ENCODE results near the gene EXTL1. TPM values are rescaled to one million over a fixed set of nuclear protein-coding genes. Genes with fewer than 3 reads are reported as not detected.

Gene EXTL1
- total RNA-seq, 2 donors from 2014 or later: 3.3 to 3.7 TPM

DNA sequence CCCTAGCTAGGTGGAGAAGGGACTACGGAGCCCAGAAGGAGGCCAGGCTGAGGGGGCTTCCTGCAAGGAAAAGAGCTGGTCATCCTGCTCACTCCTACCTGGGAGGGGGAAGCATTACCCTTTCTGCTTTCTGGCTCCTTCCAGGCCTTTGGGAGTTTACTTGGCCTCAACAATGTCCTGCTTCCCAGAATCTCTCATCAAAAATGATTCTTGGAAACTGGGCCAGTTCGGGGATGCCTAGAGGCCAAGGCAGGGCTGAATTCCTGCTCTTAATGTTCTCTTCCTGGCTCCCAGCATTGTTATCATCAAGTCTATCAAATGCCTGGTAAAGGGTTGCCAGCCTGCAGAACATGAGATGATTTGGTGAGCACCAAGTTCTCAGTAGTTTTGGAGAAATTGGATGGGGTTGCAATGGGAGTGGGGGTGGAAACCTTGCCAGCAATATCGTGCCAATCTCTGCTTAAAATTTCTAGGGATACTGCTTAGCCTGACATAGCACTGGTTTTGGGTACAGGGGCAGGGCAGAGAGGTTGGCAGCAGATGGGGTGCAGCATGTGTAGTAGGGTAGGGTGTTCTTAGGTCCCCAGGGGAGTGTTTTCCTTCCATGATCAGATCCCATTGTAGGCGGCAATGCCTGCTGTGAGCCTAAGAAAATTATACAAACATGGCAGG, 16.0 kb upstream of the EXTL1 start:
- no peaks in the 10 kb centered on the region for H3K4me1 Mint-ChIP-seq
- no peaks in the 10 kb centered on the region for H3K36me3 Mint-ChIP-seq (ENCODE audit: low read depth)
- Histone ChIP-seq H3K9ac (ENCODE audit: extremely low read depth, low read length, poor library complexity, severe bottlenecking) (no peak overlapping the region), H3K4me1 (ENCODE audit: control insufficient read depth, insufficient read depth, low read length) (no peaks in the 10 kb centered on the region), H3K36me3 (ENCODE audit: control insufficient read depth, insufficient read depth, low read length) (no peaks in the 10 kb centered on the region), H3K9me3 (ENCODE audit: control insufficient read depth, low read length) (no peaks in the 10 kb centered on the region), H3K27ac (ENCODE audit: low read depth, low read length) (no peak overlapping the region), H3K4me3 (ENCODE audit: low read length) (no peak overlapping the region), H3K27me3 (ENCODE audit: control insufficient read depth, insufficient read depth, low read length, poor library complexity, severe bottlenecking) (no peaks in the 10 kb centered on the region)
- TF ChIP-seq, protein P1, sequence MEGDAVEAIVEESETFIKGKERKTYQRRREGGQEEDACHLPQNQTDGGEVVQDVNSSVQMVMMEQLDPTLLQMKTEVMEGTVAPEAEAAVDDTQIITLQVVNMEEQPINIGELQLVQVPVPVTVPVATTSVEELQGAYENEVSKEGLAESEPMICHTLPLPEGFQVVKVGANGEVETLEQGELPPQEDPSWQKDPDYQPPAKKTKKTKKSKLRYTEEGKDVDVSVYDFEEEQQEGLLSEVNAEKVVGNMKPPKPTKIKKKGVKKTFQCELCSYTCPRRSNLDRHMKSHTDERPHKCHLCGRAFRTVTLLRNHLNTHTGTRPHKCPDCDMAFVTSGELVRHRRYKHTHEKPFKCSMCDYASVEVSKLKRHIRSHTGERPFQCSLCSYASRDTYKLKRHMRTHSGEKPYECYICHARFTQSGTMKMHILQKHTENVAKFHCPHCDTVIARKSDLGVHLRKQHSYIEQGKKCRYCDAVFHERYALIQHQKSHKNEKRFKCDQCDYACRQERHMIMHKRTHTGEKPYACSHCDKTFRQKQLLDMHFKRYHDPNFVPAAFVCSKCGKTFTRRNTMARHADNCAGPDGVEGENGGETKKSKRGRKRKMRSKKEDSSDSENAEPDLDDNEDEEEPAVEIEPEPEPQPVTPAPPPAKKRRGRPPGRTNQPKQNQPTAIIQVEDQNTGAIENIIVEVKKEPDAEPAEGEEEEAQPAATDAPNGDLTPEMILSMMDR (conservative IDR thresholded peaks at IDR 0.05): no peak
- 90 to 94% methylated on average over 3 to 4 of the region's 4 CpGs for WGBS, 2 experiments (ENCODE audit: insufficient coverage in 1 of 2, insufficient read length in 1 of 2)
- peaks cover 5% of the 10 kb centered on the region for H3K27me3 Mint-ChIP-seq (ENCODE audit: insufficient read depth)
- no peaks in the 10 kb centered on the region for H3K9me3 Mint-ChIP-seq
- H3K4me3 Mint-ChIP-seq: no peak overlapping the region
- DNase-seq: no peak
- no peak overlapping the region for H3K27ac Mint-ChIP-seq

DNA sequence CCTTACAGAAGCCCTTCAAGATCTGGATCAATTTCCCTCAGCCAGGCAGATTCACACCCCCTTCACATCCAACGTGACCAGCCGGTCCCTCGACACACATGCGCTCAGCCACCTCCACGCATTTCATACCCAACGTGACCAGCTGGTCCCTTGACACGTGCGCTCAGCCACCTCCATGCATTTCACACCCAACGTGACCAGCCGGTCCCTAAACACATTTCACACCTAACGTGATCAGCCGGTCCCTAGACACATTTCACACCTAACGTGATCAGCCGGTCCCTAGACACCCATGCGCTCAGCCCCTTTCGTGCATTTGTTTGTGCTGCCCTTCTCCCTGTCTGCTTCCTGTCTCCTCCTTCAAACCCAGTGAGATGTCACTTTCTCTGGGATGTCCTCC, 14.9 kb upstream of the EXTL1 start:
- Histone ChIP-seq H3K9me3 (ENCODE audit: control insufficient read depth, low read length) (no peaks in the 10 kb centered on the region), H3K9ac (ENCODE audit: extremely low read depth, low read length, poor library complexity, severe bottlenecking) (no peak overlapping the region), H3K36me3 (ENCODE audit: control insufficient read depth, insufficient read depth, low read length) (no peaks in the 10 kb centered on the region), H3K27me3 (ENCODE audit: control insufficient read depth, insufficient read depth, low read length, poor library complexity, severe bottlenecking) (no peaks in the 10 kb centered on the region), H3K27ac (ENCODE audit: low read depth, low read length) (no peak overlapping the region), H3K4me1 (ENCODE audit: control insufficient read depth, insufficient read depth, low read length) (no peaks in the 10 kb centered on the region), H3K4me3 (ENCODE audit: low read length) (no peak overlapping the region)
- H3K27me3 Mint-ChIP-seq (ENCODE audit: insufficient read depth): peaks cover 5% of the 10 kb centered on the region
- H3K4me1 Mint-ChIP-seq: no peaks in the 10 kb centered on the region
- DNase-seq: no peak
- H3K9me3 Mint-ChIP-seq: no peaks in the 10 kb centered on the region
- H3K36me3 Mint-ChIP-seq (ENCODE audit: low read depth): no peaks in the 10 kb centered on the region
- H3K4me3 Mint-ChIP-seq: no peak overlapping the region
- WGBS, 2 experiments (ENCODE audit: insufficient coverage in 1 of 2, insufficient read length in 1 of 2): 96 to 99% methylated on average over 14 to 16 of the region's 16 CpGs
- H3K27ac Mint-ChIP-seq: no peak overlapping the region
- TF ChIP-seq, protein P1 (conservative IDR thresholded peaks at IDR 0.05): no peak

DNA sequence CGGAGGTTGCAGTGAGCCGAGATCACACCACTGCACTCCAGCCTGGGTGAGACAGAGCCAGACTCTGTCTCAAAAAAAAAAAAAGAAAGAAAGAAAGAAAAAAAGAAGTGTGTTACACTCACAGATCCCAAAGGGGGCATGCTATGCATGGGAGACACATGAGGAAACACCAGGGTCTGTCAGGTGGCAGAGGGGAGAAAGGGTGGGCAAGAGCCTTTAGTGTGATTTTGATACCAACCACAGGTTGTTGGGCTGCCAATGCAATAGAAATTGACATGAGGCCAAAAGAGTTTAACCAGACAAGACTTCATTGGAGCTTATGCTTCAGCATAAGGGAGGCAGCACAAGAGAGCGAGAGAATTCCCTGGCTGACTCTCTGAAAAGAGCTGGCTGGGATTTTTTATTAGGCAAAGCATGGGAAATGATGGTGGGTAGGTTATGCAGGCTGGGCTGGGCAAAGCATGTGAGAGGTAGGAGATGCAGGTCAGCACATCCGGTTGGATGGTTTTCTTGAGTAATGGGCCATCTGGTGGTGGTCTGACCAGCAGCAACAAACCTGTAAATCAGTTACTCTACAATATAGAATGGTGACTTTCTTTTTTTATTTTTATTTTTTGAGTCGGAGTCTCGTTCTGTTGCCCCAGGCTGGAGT, 11.7 kb upstream of the EXTL1 start:
- Histone ChIP-seq H3K9me3 (ENCODE audit: control insufficient read depth, low read length) (no peaks in the 10 kb centered on the region), H3K36me3 (ENCODE audit: control insufficient read depth, insufficient read depth, low read length) (no peaks in the 10 kb centered on the region), H3K27ac (ENCODE audit: low read depth, low read length) (no peak overlapping the region), H3K9ac (ENCODE audit: extremely low read depth, low read length, poor library complexity, severe bottlenecking) (no peak overlapping the region), H3K4me3 (ENCODE audit: low read length) (no peak overlapping the region), H3K4me1 (ENCODE audit: control insufficient read depth, insufficient read depth, low read length) (no peaks in the 10 kb centered on the region), H3K27me3 (ENCODE audit: control insufficient read depth, insufficient read depth, low read length, poor library complexity, severe bottlenecking) (no peaks in the 10 kb centered on the region)
- no peak overlapping the region for H3K4me3 Mint-ChIP-seq
- H3K9me3 Mint-ChIP-seq: no peaks in the 10 kb centered on the region
- peak; percentile 84 for DNase-seq
- H3K27me3 Mint-ChIP-seq (ENCODE audit: insufficient read depth): no peaks in the 10 kb centered on the region
- peak overlapping the region; percentile 1 for H3K27ac Mint-ChIP-seq
- TF ChIP-seq, protein P1 (conservative IDR thresholded peaks at IDR 0.05): peak; percentile 81
- 66 to 90% methylated on average over 4 to 6 of the region's 6 CpGs for WGBS, 2 experiments (ENCODE audit: insufficient coverage in 1 of 2, insufficient read length in 1 of 2)
- H3K4me1 Mint-ChIP-seq: peaks cover 7% of the 10 kb centered on the region
- H3K36me3 Mint-ChIP-seq (ENCODE audit: low read depth): no peaks in the 10 kb centered on the region

Data from endodermal cell (in vitro differentiated cells).